ENCODE data around the gene FLOT1. TPM values are rescaled to one million over a fixed set of nuclear protein-coding genes. Genes with fewer than 3 reads are reported as not detected.

Gene FLOT1
- total and polyA plus RNA-seq, 5 donors from 2014 or later = 25.3 to 63.2 (median 39.8) TPM

DNA sequence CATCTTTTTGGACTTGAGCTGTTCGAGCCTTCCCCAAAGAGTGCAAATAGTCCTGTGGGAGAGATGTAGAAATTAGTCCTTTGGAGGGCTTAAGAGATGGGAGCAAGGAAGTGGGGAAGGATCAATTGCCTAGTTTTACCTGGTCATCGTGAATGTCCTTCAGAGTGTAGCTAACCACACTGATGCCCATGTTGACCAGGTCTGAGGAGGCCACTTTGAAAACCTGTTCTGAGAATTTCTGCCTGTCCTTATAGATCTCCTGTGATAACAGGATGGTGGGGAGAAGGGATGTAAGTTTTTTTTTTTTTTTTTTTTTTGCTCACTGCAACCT is 2.0 kb downstream of the FLOT1 start:
- Histone ChIP-seq H3K4me1 (ENCODE audit: control insufficient read depth, insufficient read depth, low read length, poor library complexity, severe bottlenecking) (peaks cover 61% of the 10 kb centered on the region), H3K27ac (ENCODE audit: insufficient read depth, low read length, poor library complexity, severe bottlenecking) (no peak overlapping the region), H3K9me3 (ENCODE audit: control insufficient read depth in 2 of 2, low read length in 2 of 2) (no peaks in the 10 kb centered on the region), H3K4me3 (ENCODE audit: low read depth, low read length) (no peak overlapping the region), H3K27me3 (ENCODE audit: control insufficient read depth, insufficient read depth, low read length) (no peaks in the 10 kb centered on the region), H3K36me3 (ENCODE audit: control insufficient read depth, insufficient read depth, low read length) (no peaks in the 10 kb centered on the region)
- peaks cover 12 to 88% (median 58%) of the 10 kb centered on the region in 4 donors for H3K4me1 Mint-ChIP-seq
- peaks cover 7% of the 10 kb centered on the region for H3K27me3 Mint-ChIP-seq
- peak overlapping the region; percentile 88 to 96 (median 94) for H3K4me3 Mint-ChIP-seq
- peak overlapping the region in 2 of 3 donors; percentile 81 to 92 for H3K27ac Mint-ChIP-seq
- DNase-seq (no peak), ATAC-seq (ENCODE audit: low read depth in 2 of 2) (no peak)
- peaks cover 0 to 2% (median 0%) of the 10 kb centered on the region in 7 donors for H3K9me3 Mint-ChIP-seq
- peaks cover 29% of the 10 kb centered on the region for H3K36me3 Mint-ChIP-seq

DNA sequence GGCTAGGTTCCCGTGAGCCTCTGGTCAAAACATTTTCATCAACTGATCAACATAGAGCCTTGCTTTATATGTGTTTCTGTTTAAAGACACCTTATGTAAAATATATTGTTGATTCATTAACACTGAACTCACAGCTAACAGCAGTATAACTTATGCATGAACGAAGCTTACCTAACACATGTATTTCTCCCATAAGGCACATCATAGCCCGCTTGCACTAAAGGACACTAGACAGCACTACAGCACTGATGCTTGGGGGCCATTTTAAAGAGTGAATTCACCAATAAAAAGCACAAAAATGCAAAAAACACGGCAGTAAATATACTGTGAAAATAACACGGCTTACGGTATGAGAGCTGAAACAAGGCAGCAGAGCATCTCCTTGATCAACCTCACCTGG is 4.0 kb downstream of the FLOT1 start:
- Mint-ChIP-seq H3K27ac (peak overlapping the region in 1 of 3 donors; percentile 45), H3K4me1 (peaks cover 12 to 84% (median 47%) of the 10 kb centered on the region in 4 donors), H3K4me3 (peak overlapping the region; percentile 4 to 37 (median 31)), H3K36me3 (peaks cover 33% of the 10 kb centered on the region), H3K27me3 (peaks cover 3% of the 10 kb centered on the region), H3K9me3 (peaks cover 0 to 2% (median 0%) of the 10 kb centered on the region in 7 donors)
- DNase-seq (no peak), ATAC-seq (ENCODE audit: low read depth in 2 of 2) (no peak)
- no peak overlapping the region for H3K4me3 ChIP-seq (ENCODE audit: low read depth, low read length)
- H3K36me3 ChIP-seq (ENCODE audit: control insufficient read depth, insufficient read depth, low read length) = no peaks in the 10 kb centered on the region
- H3K27ac ChIP-seq (ENCODE audit: insufficient read depth, low read length, poor library complexity, severe bottlenecking) = no peak overlapping the region
- H3K9me3 ChIP-seq (ENCODE audit: control insufficient read depth in 2 of 2, low read length in 2 of 2) = no peaks in the 10 kb centered on the region
- H3K27me3 ChIP-seq (ENCODE audit: control insufficient read depth, insufficient read depth, low read length) = no peaks in the 10 kb centered on the region
- peaks cover 51% of the 10 kb centered on the region for H3K4me1 ChIP-seq (ENCODE audit: control insufficient read depth, insufficient read depth, low read length, poor library complexity, severe bottlenecking)

DNA sequence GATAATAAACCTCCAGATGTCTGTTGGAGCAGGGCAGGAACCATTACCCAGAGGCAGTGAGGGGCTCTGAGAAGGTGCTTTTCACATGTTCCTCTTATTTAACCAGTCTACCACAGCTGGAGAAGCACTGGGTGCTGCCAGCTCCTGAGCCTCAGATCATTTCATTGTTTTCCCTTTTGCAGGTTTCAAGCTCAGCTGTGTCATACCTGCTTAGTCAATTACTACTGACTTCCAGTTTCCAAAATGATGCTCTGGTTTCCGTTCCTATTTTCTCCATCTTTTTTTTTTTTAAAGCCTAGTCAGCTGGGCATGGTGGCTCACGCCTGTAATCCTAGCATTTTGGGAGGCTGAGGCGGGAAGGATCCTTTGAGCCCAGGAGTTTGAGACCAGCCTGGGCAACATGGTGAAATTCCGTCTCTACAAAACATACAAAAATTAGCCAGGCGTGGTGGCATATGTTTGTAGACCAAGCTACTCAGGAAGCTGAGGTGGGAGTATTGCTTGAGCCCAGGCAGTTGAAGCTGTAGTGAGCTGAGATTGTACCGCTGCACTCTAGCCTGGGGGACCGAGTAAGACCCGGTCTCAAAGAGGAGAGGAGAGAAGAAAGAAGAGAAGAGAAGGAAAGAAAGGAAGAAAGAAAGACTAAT is 6.7 kb downstream of the FLOT1 start:
- Mint-ChIP-seq H3K9me3 (no peaks in the 10 kb centered on the region), H3K27ac (peak overlapping the region in 2 of 3 donors; percentile 56 to 58), H3K27me3 (no peaks in the 10 kb centered on the region), H3K4me1 (peaks cover 12 to 74% (median 31%) of the 10 kb centered on the region in 4 donors), H3K36me3 (peaks cover 38% of the 10 kb centered on the region), H3K4me3 (peak overlapping the region in 3 of 4 donors; percentile 75 to 83 (median 83))
- Histone ChIP-seq H3K27me3 (ENCODE audit: control insufficient read depth, insufficient read depth, low read length) (no peaks in the 10 kb centered on the region), H3K4me1 (ENCODE audit: control insufficient read depth, insufficient read depth, low read length, poor library complexity, severe bottlenecking) (peaks cover 30% of the 10 kb centered on the region), H3K4me3 (ENCODE audit: low read depth, low read length) (no peak overlapping the region), H3K9me3 (ENCODE audit: control insufficient read depth in 2 of 2, low read length in 2 of 2) (no peaks in the 10 kb centered on the region), H3K27ac (ENCODE audit: insufficient read depth, low read length, poor library complexity, severe bottlenecking) (no peak overlapping the region), H3K36me3 (ENCODE audit: control insufficient read depth, insufficient read depth, low read length) (no peaks in the 10 kb centered on the region)
- DNase-seq (no peak), ATAC-seq (ENCODE audit: low read depth in 2 of 2) (no peak)

DNA sequence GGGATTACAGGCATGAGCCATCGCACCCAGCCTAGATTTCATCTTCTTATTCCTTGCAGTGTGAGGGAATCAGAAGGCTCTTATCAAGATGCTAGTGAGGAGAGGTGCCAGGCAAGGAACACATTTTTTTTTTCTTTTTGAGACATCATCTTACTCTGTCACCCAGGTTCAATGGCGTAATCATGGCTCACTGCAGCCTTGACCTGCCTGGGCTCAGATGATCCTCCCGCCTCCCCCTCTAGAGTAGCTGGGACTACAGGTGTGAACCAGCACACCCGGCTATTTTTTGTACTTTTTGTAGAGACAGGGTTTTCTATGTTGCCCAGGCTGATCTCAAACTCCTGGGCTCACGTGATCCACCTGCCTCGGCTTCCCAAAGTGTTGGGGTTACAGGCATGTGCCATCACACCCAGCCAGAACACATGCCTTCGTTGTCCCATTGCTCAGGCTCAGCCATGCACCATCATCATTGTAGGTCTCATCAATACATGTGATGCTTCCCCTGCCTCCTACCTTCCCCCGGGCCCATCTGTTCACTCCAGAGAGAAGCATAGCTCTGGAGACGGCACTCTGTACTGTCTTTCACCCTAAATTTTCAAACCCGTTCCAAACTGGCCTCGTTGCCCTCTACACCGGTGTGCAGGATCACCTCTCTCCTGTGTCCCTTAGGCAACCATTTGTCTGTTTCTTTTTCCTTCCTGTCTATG is 10.1 kb downstream of the FLOT1 start:
- Mint-ChIP-seq H3K27ac (no peak overlapping the region), H3K9me3 (no peaks in the 10 kb centered on the region), H3K36me3 (peaks cover 18% of the 10 kb centered on the region), H3K4me3 (peak overlapping the region in 1 of 4 donors; percentile 10), H3K27me3 (no peaks in the 10 kb centered on the region), H3K4me1 (peaks cover 8 to 57% (median 20%) of the 10 kb centered on the region in 4 donors)
- no peak for ATAC-seq (ENCODE audit: low read depth in 2 of 2)
- Histone ChIP-seq H3K4me1 (ENCODE audit: control insufficient read depth, insufficient read depth, low read length, poor library complexity, severe bottlenecking) (peaks cover 29% of the 10 kb centered on the region), H3K4me3 (ENCODE audit: low read depth, low read length) (no peak overlapping the region), H3K9me3 (ENCODE audit: control insufficient read depth in 2 of 2, low read length in 2 of 2) (no peaks in the 10 kb centered on the region), H3K27me3 (ENCODE audit: control insufficient read depth, insufficient read depth, low read length) (no peaks in the 10 kb centered on the region), H3K36me3 (ENCODE audit: control insufficient read depth, insufficient read depth, low read length) (peaks cover 3% of the 10 kb centered on the region), H3K27ac (ENCODE audit: insufficient read depth, low read length, poor library complexity, severe bottlenecking) (no peak overlapping the region)
- no peak for DNase-seq

DNA sequence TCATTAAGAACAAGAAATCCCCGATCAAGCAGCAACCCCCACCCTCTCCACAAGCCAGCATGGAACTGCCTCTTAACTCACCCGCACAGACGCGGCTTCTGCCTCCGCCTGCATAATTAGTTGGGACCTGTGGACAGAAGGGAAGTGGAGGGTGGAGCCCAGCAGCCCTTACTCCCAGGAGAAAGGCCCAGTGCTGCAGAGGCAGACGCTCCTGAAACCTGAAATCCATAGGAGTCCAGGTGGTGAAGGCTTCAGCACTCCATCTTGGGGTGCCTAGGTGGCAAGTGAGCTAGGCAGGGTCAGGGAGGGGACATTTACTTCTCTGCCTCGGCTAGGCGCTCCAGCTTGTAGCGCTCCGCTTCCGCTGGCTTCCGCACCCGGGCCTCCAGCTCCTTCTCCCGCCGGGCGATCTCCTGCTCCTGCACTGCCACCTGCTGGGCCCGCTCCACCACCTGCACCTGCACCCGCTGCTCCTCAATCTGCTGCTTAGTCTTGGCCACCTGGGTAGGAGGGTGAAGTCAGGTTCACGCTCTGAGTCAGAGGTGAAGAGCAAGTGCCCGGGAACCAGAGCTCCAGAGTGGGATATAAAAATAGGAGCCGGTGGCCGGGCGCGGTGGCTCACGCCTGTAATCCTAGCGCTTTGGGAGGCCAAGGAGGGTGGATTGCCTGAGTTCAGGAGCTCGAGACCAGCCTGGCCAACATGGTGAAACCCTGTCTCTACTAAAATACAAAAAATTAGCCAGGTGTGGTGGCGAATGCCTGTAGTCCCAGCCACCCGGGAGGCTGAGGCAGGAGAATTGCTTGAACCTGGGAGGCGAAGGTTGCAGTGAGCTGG is 11.7 kb downstream of the FLOT1 start:
- Mint-ChIP-seq H3K27me3 (no peaks in the 10 kb centered on the region), H3K27ac (peak overlapping the region; percentile 40 to 73 (median 65)), H3K4me1 (peaks cover 4 to 44% (median 15%) of the 10 kb centered on the region in 4 donors), H3K36me3 (peaks cover 9% of the 10 kb centered on the region), H3K9me3 (no peaks in the 10 kb centered on the region), H3K4me3 (peak overlapping the region in 3 of 4 donors; percentile 39 to 62 (median 54))
- H3K36me3 ChIP-seq (ENCODE audit: control insufficient read depth, insufficient read depth, low read length) = peaks cover 7% of the 10 kb centered on the region
- peak overlapping the region; percentile 53 for H3K4me3 ChIP-seq (ENCODE audit: low read depth, low read length)
- no peaks in the 10 kb centered on the region for H3K27me3 ChIP-seq (ENCODE audit: control insufficient read depth, insufficient read depth, low read length)
- peak overlapping the region; percentile 28 for H3K27ac ChIP-seq (ENCODE audit: insufficient read depth, low read length, poor library complexity, severe bottlenecking)
- peaks cover 15% of the 10 kb centered on the region for H3K4me1 ChIP-seq (ENCODE audit: control insufficient read depth, insufficient read depth, low read length, poor library complexity, severe bottlenecking)
- ATAC-seq (ENCODE audit: low read depth in 2 of 2) = peak; percentile 91 to 97
- H3K9me3 ChIP-seq (ENCODE audit: control insufficient read depth in 2 of 2, low read length in 2 of 2) = no peaks in the 10 kb centered on the region
- DNase-seq = peak; percentile 73 to 92 (median 82)

DNA sequence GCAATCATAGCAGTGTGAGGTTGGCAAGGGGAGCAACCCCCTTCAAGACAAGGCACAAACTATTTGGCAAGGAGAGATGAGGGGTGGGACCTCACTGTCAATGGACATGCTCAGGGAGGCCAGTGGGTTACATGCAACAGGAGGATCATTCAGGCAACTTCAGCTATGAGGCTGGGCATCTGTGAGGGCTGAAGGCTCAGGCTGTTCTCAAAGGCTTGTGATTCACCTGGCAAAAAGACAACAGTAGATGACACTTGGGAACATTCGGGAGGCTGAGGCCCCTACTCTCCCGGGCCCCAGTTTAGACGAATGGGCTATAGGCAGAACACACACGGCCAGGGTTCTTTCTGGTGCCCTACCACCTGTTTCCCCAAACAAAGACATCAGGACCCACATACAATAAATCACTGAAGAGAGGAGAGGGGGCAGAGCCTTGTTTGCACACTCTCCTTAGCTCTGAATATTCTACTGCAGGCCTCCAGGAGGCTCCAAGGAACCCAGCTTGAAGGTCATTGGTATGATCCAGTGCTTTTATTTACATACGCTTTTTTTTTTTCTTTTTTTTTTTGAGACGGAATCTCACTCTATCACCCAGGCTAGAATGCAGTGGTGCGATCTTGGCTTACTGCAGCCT is 14.4 kb downstream of the FLOT1 start:
- no peak overlapping the region for H3K4me3 ChIP-seq (ENCODE audit: low read depth, low read length)
- H3K27me3 Mint-ChIP-seq = no peaks in the 10 kb centered on the region
- no peaks in the 10 kb centered on the region for H3K9me3 Mint-ChIP-seq
- peaks cover 23% of the 10 kb centered on the region for H3K36me3 Mint-ChIP-seq
- no peaks in the 10 kb centered on the region for H3K9me3 ChIP-seq (ENCODE audit: control insufficient read depth in 2 of 2, low read length in 2 of 2)
- H3K4me3 Mint-ChIP-seq = peak overlapping the region in 2 of 4 donors; percentile 21 to 54
- peaks cover 8 to 57% (median 28%) of the 10 kb centered on the region in 4 donors for H3K4me1 Mint-ChIP-seq
- H3K27ac Mint-ChIP-seq = peak overlapping the region; percentile 44 to 92 (median 71)
- DNase-seq (no peak), ATAC-seq (ENCODE audit: low read depth in 2 of 2) (no peak)
- peaks cover 34% of the 10 kb centered on the region for H3K36me3 ChIP-seq (ENCODE audit: control insufficient read depth, insufficient read depth, low read length)
- peak overlapping the region; percentile 2 for H3K27ac ChIP-seq (ENCODE audit: insufficient read depth, low read length, poor library complexity, severe bottlenecking)
- no peaks in the 10 kb centered on the region for H3K27me3 ChIP-seq (ENCODE audit: control insufficient read depth, insufficient read depth, low read length)
- H3K4me1 ChIP-seq (ENCODE audit: control insufficient read depth, insufficient read depth, low read length, poor library complexity, severe bottlenecking) = peaks cover 23% of the 10 kb centered on the region

Data from CD4-positive, CD25-positive, alpha-beta regulatory T cell (primary cell).